ENCODE measurements around the gene RXRB. TPM values are rescaled to one million over a fixed set of nuclear protein-coding genes. Genes with fewer than 3 reads are reported as not detected.

The RXRB gene
- total and polyA plus RNA-seq, 8 donors = 35.4 to 76.2 (median 61.9) TPM

- H3K4me1 ChIP-seq = peaks cover 19 to 64% of the 10 kb centered on the region in 2 donors
- intact Hi-C loops (cut with DNase I) = no loop called here
These were observed 7.2 kb upstream of the RXRB start for GRCh38 chr6:33207552-33208090.

DNA sequence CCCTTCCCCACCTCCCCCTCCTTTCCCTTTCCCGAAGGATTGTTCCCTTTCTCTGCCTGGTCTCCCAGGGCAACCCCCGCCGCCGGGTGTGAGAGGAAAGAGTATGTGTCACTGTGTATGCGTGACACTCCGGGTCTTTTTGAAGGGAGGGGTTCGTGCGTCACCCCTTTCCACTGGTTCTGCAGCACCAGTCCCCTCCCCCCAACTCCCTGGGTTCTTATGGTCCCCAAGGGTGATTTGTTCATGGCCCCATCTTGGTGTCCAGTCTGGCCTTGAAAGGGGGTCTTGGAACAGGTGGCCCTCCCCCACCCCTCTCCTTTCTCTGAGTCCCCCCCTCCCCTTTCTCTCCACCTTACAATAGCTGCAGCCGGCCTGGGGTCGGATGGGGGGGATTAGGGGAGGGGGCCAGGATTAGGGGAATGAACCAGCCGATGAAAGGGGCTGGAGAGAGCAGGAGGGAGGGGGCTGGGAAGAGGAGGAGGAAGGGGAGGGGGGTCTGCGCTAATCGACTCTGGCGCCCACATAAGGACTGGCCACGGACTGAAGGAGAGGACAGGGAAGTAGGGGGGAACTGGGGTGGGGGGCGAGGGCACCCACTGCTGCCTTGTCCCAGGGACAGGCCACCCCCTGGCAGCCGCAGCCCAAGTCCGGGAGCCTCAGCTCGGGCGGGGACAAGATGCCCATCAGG is 6.5 kb upstream of the RXRB start:
- Histone ChIP-seq H3K36me3 (peaks cover 0 to 45% of the 10 kb centered on the region in 2 donors), H3K27ac (peak overlapping the region in 1 of 2 donors; percentile 91), H3K4me3 (peak overlapping the region; percentile 59 to 70), H3K27me3 (no peaks in the 10 kb centered on the region), H3K9me3 (no peaks in the 10 kb centered on the region), H3K4me1 (peaks cover 23 to 64% of the 10 kb centered on the region in 2 donors)
- TF ChIP-seq, protein P1, sequence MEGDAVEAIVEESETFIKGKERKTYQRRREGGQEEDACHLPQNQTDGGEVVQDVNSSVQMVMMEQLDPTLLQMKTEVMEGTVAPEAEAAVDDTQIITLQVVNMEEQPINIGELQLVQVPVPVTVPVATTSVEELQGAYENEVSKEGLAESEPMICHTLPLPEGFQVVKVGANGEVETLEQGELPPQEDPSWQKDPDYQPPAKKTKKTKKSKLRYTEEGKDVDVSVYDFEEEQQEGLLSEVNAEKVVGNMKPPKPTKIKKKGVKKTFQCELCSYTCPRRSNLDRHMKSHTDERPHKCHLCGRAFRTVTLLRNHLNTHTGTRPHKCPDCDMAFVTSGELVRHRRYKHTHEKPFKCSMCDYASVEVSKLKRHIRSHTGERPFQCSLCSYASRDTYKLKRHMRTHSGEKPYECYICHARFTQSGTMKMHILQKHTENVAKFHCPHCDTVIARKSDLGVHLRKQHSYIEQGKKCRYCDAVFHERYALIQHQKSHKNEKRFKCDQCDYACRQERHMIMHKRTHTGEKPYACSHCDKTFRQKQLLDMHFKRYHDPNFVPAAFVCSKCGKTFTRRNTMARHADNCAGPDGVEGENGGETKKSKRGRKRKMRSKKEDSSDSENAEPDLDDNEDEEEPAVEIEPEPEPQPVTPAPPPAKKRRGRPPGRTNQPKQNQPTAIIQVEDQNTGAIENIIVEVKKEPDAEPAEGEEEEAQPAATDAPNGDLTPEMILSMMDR (IDR thresholded peaks at IDR 0.05) = no peak
- peak in 1 of 4 donors; percentile 38 for DNase-seq
- no peak for ATAC-seq
- intact Hi-C loops (cut with DNase I) = no loop called here

More at GRCh38 chr6:33207552-33208090, 7.2 kb upstream of the RXRB start:
- ATAC-seq (peak; percentile 25), DNase-seq (peak in 1 of 4 donors; percentile 75)
- Histone ChIP-seq H3K36me3 (peaks cover 0 to 44% of the 10 kb centered on the region in 2 donors), H3K27me3 (peaks cover 0 to under 1% of the 10 kb centered on the region in 2 donors), H3K4me3 (peak overlapping the region; percentile 59 to 70), H3K27ac (peak overlapping the region; percentile 85 to 91), H3K9me3 (no peaks in the 10 kb centered on the region)
- TF ChIP-seq, protein P1 (IDR thresholded peaks at IDR 0.05) = no peak

- DNase-seq (no peak), ATAC-seq (no peak)
- Histone ChIP-seq H3K36me3 (peaks cover 0 to 44% of the 10 kb centered on the region in 2 donors), H3K4me1 (peaks cover 30 to 72% of the 10 kb centered on the region in 2 donors), H3K27me3 (no peaks in the 10 kb centered on the region), H3K27ac (no peak overlapping the region), H3K9me3 (no peaks in the 10 kb centered on the region), H3K4me3 (no peak overlapping the region)
- intact Hi-C loops (cut with DNase I) = no loop called here
- TF ChIP-seq, protein P1 (IDR thresholded peaks at IDR 0.05) = no peak
These were observed 5.8 kb upstream of the RXRB start for GRCh38 chr6:33206027-33206863.

GRCh38 chr6:33205191-33206026 is 4.9 kb upstream of the RXRB start:
- Histone ChIP-seq H3K4me1 (peaks cover 32 to 74% of the 10 kb centered on the region in 2 donors), H3K9me3 (no peaks in the 10 kb centered on the region), H3K27me3 (no peaks in the 10 kb centered on the region), H3K27ac (peak overlapping the region; percentile 44 to 68), H3K36me3 (peaks cover 0 to 36% of the 10 kb centered on the region in 2 donors), H3K4me3 (peak overlapping the region; percentile 62 to 63)
- TF ChIP-seq, protein P1 (IDR thresholded peaks at IDR 0.05) = no peak
- ATAC-seq (peak; percentile 4), DNase-seq (no peak)
- intact Hi-C loops (cut with DNase I) = no loop called here

Data from left lung (tissue), 10 donors.